OCI-M2 (cell line): ENCODE measurements around the gene FREM3.

Experiments
- DNase-seq: peaks from one replicate; lab custom pipeline; 2025; ENCODE audit not compliant: unreplicated experiment; lab: John Stamatoyannopoulos, UW

Gene FREM3

DNA sequence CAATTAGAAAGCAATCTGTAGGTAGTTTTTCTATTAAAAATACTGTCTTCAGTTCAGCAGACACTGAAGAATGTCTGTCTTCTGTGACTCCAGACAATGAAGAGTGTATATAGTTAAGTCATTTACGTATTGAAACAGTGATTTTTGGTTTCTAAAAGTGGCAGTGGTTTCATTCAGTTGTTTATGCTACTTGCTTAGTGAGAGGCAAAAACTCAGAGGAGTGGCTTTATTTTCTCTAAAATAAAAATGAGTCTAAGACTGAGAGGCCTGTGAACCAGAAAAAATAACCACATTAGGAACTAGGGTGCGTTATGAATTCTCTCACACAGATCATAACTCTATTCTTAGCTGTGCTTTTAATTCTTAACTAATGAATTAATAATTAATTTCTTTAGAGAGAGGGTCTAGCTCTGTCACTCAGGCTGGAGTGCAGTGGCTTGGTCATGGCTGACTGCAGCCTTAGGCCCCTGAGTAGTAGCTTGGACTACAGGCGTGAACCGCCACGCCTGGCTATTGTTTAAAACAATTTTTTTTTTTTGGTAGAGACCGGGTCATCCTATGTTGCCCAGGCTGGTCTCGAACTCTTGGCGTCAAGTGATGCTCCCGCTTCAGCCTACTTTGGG is 31.4 kb downstream of the FREM3 start:
- no peak for DNase-seq

DNA sequence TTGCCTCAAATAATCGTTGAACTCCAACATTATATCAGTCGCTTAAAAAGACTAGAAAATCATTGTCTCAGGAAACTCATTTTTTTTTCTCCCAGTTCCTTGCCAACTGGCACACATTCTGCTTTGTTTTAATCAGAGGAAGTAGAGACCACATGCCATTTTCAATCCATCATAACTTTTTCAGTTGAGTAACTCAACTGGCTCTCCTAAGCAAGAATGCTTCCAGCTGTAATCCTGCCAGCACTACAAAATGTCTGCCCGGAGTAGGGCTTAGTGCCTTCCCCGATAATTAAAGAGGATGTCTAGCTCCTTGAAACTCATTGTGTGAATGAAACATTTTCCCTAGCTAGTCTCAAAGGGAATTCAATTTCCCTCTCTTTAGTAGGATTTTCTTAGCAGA is 33.0 kb downstream of the FREM3 start:
- no peak for DNase-seq

- no peak for DNase-seq
Observed at GRCh38 chr4:143658336-143658735, 42.1 kb downstream of the FREM3 start.

DNA sequence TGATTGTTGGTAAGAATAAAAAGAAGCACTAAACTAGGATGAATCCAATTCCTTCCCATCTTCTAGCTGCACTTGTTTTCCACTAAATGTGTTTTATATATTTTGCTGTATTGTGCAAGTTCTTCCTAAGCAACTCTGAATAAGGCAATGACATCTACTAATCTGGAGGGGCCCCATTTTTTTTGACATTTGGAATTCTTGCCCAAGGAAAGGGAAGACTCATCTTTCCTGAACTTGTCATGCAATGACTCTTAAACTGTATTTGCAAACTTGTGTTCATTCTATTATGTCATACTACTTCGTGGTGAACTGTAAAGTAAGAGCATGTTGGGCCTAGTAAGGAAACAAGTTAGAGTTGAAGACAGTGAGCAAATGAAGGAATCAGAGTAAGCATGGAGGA is 45.9 kb downstream of the FREM3 start:
- no peak for DNase-seq

DNA sequence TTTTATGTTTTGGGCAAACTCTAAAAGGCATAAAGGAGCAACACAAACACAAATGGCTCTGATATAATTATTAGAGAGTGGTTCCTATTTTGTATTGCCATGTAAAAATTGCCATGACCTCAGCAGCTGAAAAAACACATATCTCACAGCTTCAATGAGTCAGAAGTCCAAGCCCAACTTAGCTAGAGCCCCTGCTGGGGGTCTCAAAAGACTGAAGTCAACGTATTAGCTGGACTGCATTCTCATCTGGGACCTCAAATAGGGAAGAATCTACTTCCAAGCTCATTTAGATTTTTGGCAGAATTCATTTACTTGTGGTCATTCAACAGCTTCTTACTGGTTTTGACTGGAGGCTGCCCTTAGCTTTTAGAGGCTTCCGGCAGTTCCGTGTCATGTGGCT is 47.4 kb downstream of the FREM3 start:
- no peak for DNase-seq

- no peak for DNase-seq
Observed at GRCh38 chr4:143643399-143643798, 57.1 kb downstream of the FREM3 start.

DNA sequence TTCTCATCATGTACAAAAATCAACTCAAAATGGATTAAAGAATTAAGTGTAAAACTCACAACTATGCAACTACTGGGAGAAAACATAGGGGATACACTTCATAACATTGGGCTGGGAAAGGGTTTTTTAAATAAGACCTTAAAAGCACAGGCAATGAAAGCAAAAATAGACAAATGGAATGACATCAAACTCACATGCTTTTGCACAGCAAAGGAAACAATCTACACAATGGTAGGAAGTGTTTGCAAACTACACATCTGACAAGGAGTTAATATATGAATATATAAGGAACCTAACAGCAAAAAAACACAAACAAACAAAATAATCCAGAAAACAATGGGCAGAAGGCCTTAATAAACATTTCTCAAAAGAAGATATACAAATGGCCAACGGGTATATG is 57.9 kb downstream of the FREM3 start:
- DNase-seq, result no peak

DNA sequence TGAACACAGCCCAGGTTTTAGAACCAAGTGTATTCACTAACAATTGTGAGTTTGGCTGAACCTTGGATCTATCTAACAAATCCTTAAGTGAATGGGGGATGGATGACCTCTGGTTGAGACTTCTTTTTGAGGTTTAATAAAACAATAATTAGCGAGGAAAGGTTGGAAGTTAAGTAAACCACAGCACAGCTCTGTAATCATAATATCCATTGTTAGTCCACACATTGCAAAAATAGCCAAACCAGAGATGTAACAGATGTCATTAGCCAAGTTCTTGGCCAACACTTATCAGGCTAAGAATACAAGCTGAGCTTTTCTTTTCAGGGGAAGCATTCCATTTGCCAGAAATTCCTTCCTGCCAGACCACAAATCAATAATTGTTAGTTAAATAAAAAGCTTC is 59.1 kb downstream of the FREM3 start:
- no peak for DNase-seq

- DNase-seq, result no peak
Observed at GRCh38 chr4:143634763-143635162, 65.7 kb downstream of the FREM3 start.

DNA sequence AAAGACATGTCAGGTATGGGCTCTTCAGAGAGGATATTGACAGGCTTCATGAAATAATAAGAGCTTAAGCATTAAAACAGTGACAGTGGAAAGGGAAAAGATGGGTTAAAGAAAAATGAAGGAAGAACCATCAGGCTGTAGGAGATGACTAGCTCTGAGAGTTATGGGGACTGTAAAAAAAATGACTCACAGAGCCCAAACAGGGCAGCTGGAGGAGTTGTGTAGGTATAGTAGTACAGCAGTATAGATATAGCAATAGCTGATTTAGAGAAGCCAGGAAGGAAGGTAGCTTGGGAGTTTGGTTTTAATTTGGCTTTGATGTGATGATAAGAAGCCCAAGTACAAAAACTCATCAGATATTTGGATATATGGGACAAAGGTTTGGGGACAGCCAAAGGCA is 66.6 kb downstream of the FREM3 start:
- DNase-seq, result no peak

DNA sequence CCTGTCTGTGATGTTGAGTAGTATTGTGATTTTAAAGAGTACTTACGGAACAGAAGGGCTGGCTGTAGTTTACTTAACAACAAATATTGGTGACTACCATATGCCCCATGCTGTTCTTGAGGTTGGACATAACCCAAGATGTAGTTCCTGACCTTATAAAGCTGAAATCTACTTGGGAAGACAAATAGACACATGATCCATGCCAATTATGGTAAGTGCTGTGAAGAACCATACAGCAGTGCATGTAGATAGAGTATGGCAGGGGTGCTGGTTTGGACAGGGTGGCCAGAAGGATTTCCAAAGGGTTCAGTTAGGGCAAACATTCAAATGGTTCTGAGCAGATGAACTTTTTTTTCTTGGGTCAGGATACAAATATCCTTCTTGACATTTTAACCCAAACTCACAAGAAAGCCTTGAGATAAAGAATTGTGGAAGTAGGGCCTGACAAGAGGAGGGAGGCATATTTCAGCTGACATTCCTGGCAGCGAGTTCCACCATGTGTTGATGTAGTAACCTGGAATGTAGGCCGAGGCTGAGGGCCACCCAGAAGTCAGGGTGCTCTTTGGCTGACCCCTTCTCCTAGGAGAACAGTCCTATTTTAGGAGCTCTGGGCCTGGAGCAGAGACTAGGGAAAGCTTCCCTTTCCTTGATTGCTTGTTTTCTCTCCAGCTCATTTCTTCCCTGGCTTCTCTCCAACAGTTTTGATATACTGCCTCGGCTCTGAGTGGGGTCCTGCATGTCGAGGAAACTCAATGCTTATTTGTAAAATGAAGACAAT is 74.2 kb downstream of the FREM3 start:
- no peak for DNase-seq

DNA sequence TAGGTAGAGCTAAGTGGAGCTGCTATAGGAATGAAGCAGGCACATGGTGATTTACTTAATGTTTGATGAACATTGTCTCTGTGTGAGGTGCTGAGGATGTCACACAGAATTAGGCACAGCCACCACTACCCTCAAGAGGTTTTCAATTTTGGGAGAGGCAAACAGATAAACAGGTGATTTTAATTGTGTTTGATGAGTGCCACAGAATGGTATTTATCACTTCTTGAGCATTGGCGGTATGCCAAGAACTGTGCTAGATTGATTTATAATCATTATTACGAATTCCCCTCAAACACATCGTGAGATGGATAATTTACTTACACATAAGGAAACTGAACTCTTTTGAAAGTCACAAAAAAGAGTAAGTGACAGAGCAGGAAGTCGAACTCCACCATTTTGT is 74.8 kb downstream of the FREM3 start:
- DNase-seq, result no peak

GRCh38 chr4:143623896-143624295 is 76.6 kb downstream of the FREM3 start:
- DNase-seq, result no peak

- no peak for DNase-seq
Observed at GRCh38 chr4:143618811-143619210, 81.7 kb downstream of the FREM3 start.

DNA sequence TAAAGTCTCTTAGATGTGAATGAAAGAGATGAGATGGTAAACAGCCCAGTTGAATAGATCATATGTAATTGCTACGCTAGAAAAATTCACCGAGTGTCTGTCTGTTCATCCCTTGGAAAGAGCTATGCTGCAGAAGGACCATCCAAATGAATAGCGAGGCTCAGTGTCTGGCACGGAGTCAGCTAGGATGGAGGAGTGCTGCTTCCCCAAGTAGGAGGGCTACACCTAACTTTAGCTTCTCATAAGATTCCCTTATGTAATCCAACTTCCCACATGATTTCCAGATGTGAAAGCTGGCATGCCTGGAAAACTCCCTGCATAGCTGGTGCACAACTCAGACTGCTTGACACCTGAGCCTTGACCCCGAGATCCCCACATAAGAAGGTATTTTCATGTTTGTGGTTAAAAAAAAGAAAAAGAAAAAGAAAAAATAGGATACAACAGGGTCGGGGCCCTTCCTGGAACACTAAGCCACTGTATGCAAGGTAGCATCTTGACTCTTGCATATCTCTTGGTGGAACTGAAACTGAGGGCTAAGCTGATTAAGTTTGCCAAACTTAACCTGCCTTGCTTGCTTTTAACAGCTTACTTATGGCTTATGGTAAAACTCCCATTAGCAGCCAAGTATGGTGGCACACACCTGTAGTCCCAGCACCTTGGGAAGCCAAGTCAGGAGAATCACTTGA is 82.3 kb downstream of the FREM3 start:
- DNase-seq, result no peak

DNA sequence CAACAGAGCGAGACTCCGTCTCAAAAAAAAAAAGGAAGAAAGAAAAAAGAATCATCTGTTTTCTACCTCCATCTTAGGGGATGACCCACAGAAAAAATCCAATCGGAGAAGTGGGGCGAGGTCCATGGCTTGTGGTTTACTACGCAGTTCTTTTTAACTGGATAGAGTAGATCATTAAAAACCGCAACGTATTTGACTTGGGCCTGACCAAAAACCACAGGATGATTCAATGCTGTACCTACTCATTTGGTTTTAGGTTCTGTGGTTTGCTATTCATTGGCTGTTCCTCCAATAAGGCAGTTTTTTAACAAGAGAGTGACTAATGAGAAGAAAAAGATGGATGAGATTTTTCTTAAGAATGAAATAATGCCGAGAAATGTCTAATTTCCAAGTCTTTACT is 83.7 kb downstream of the FREM3 start:
- DNase-seq, result no peak

DNA sequence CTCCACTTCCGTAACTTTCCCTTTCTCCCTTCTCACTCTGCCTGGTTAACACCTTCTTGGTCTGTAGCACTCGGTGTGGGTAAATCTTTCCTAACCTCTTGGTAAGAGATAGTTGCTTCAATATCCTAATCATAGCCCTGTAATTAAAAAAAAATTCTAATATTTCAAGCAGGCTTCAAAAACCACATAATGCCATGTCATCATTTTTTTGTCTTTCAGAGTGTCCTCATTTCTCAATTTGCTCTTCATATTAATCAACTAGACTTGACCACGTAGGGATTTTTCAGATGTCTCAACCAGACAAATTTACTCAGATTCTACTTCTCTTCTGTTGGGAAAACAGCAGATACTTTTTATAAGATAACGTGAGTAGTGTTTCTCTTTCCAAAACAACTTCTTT is 91.0 kb downstream of the FREM3 start:
- DNase-seq, result no peak

- DNase-seq, result no peak
Observed at GRCh38 chr4:143606480-143606879, 94.0 kb downstream of the FREM3 start.

GRCh38 chr4:143599827-143600226 is 100.6 kb downstream of the FREM3 start:
- DNase-seq, result no peak

- DNase-seq, result no peak
Observed at GRCh38 chr4:143598816-143599215, 101.7 kb downstream of the FREM3 start.

DNA sequence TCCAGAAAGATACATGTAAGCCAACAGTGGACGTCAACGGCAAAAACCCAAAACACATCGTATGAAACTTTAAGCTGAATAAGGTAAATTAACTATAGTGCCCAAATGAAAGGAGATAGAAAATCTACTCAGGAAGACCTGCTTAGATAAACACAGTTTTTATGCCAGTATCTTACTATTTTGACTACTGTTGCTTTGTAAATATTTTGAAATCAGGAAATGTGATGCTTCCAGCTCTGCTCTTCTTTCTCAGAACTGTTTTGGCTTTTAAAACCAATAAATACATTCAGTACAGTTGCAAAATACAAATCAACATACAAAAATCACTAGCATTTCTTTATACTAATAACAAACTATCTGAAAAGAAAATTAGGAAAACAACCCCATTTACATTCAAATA is 103.2 kb downstream of the FREM3 start:
- no peak for DNase-seq

DNA sequence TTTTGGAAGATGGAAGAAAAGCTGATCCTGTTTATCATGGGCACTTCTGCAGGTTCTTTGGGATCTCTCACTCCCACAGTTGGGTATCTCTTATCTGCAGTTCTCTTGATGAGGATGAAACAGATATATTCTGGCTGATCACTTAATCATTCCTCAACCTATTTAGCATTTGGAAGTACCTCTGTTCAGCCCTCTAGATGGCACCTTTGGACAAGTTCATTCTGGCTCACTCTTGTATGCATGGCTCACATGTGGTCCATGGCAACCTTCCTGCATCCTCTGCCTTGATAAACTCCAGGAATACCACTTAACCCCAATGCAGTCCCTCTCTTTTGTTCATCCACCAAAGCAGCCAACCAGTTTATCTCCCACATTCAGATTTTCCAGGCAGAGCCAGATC is 112.8 kb downstream of the FREM3 start:
- DNase-seq, result no peak
